GM12878 (cell line): Measurements from ENCODE around the gene COL4A1. TPM values are rescaled to one million over a fixed set of nuclear protein-coding genes. Genes with fewer than 3 reads are reported as not detected.

Experiments
- BACH1 ChIP-seq: fragments of 450-650 bp; IDR thresholded peaks from 2 replicates; pipeline ENCODE4 v1.6.1; 2017; ENCODE audit warnings: mild to moderate bottlenecking, borderline replicate concordance
- BMI1 ChIP-seq: fragments of 450-650 bp; IDR thresholded peaks from 2 replicates; pipeline ENCODE4 v1.6.1; 2016; ENCODE audit warnings: mild to moderate bottlenecking, moderate library complexity, borderline replicate concordance
- CHD4 ChIP-seq: fragments of 200-600 bp; sonication (generic); IDR thresholded peaks from 2 replicates; pipeline ENCODE4 v1.6.1; 2016; ENCODE audit warnings: mild to moderate bottlenecking
- CUX1 ChIP-seq: IDR thresholded peaks from 2 replicates; pipeline ENCODE4 v1.6.1; 2012; ENCODE audit warnings: improper control_type of control experiment, low read depth, low read length; ENCODE audit not compliant: insufficient replicate concordance
- HDGF ChIP-seq: fragments of 450-650 bp; IDR thresholded peaks from 2 replicates; pipeline ENCODE4 v1.6.1; 2016; ENCODE audit warnings: antibody characterized with exemption
- IRF3 ChIP-seq: fragments of 450-650 bp; IDR thresholded peaks from 2 replicates; pipeline ENCODE4 v1.6.1; 2014; ENCODE audit warnings: mild to moderate bottlenecking
- MEF2B ChIP-seq: fragments of 450-650 bp; IDR thresholded peaks from 2 replicates; pipeline ENCODE4 v1.6.1; 2018; ENCODE audit warnings: mild to moderate bottlenecking, moderate library complexity; ENCODE audit not compliant: partially characterized antibody, poor library complexity, severe bottlenecking
- NR2C1 ChIP-seq: fragments of 450-650 bp; IDR thresholded peaks from 2 replicates; pipeline ENCODE4 v1.6.1; 2017; ENCODE audit warnings: antibody characterized with exemption, mild to moderate bottlenecking, moderate library complexity
- SREBF2 ChIP-seq: IDR thresholded peaks from 2 replicates; pipeline ENCODE4 v1.6.1; 2012; ENCODE audit warnings: mild to moderate bottlenecking, low read length
- SUPT20H ChIP-seq: IDR thresholded peaks from 2 replicates; pipeline ENCODE4 v1.6.1; 2011; ENCODE audit warnings: low read depth, mild to moderate bottlenecking, low read length, moderate library complexity, borderline replicate concordance; ENCODE audit not compliant: control insufficient read depth
- ZNF592 ChIP-seq: fragments of 450-650 bp; IDR thresholded peaks from 2 replicates; pipeline ENCODE4 v1.6.1; 2017; ENCODE audit warnings: mild to moderate bottlenecking, moderate library complexity
- polyA plus RNA-seq, 11 experiments: library from polyadenylated mRNA; depleted of rRNA in 4 of 11; unstranded in 6 of 11; stranded (reverse) in 5 of 11; fragments of >200 nt; fragmentation: Nextera tagmentation in 4 of 11; fragmentation: Illumina TruSeq in 1 of 11; extraction: Ambion mirVana in 4 of 11; extraction: Trizol in 1 of 11; gene quantifications; 1 replicate in 1 of 11; 2 replicates in 10 of 11; pipeline versions ENCODE4 v1.2.1 to v1.2.3, GENCODE V29; 2011 to 2016; ENCODE audit warnings: inconsistent platforms in 2 of 11, missing spikeins in 2 of 11, low read depth in 1 of 11
- total RNA-seq, 4 experiments: library from RNA; depleted of rRNA in 3 of 4; stranded (reverse); fragments of >200 nt in 3 of 4; fragmentation: Illumina TruSeq in 1 of 4; extraction: Trizol in 1 of 4; gene quantifications; 2 replicates each; pipeline versions ENCODE4 v1.2.1 to v1.2.3, GENCODE V29; 2013 to 2021

COL4A1 gene
- total and polyA plus RNA-seq, 10 of the 15 experiments (the other 5 are each of a cell fraction or from before 2014, with no cell fraction given), result 0.07 to 0.31 (median 0.13) TPM; not detected in 6

- TF ChIP-seq MEF2B, result no peak
- TF ChIP-seq ZNF592, result no peak
- TF ChIP-seq SREBF2, result no peak
- no peak for TF ChIP-seq CHD4
- TF ChIP-seq IRF3, result no peak
- TF ChIP-seq BMI1, result no peak
- TF ChIP-seq HDGF, result no peak
- no peak for TF ChIP-seq SUPT20H
- TF ChIP-seq BACH1, result no peak
- TF ChIP-seq CUX1, result no peak
- TF ChIP-seq NR2C1, result no peak
Measured at GRCh38 chr13:110102053-110102452, 204.9 kb downstream of the COL4A1 start (continued).
